Amniotic epithelial cell (primary cell): ENCODE measurements around the gene FOXI1.
A peak's percentile ranks its signal among the peaks of the same experiment; 100 is the strongest.
"Not testable (repeated sequence)": the region's sequence is repeated elsewhere in the genome, so short reads cannot be mapped to it uniquely, and the experiment has no call there.

ENCODE experiments used
- DNase-seq: peaks from one replicate; pipeline ENCODE4 v3.0.0-alpha.2; 2010; ENCODE audit warnings: low read depth

FOXI1 gene

DNA sequence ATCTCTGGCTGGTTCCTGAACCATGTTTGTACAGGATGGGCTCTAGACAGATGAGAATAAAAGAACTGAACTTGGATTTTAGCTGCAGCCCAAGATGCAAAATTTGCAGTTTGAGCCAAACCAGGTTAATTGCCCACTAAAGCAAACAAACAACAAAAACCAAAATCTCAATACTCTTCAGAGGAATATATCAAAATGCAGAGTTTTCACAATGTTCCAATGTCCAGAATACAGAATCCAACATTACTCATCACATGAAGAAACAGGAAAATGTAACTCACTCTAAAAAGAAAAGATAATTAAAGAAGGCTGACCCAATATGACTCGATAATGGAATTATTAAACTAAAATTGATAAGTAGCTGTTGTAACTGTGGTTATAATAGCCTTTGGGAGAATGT, 20.4 kb downstream of the FOXI1 start:
- no peak for DNase-seq

DNA sequence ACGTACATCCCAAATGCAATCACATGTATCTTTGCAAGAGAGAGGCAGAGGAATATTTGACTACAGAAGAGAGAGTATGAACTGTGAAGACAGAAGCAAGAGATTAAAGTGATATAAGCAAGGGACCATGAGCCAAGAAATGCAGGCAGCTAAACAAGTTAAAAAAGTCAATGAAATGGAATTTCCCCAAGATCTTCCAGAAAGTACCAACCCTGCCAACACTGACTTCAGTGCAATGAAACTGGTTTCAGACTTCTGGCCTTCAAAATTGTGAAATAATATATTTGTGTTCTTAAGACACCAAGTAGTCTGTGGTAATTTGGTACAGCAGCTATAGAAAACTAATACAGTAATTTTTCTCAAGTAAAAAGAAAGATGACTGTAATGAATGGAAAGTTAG, 20.9 kb downstream of the FOXI1 start:
- no peak for DNase-seq

DNA sequence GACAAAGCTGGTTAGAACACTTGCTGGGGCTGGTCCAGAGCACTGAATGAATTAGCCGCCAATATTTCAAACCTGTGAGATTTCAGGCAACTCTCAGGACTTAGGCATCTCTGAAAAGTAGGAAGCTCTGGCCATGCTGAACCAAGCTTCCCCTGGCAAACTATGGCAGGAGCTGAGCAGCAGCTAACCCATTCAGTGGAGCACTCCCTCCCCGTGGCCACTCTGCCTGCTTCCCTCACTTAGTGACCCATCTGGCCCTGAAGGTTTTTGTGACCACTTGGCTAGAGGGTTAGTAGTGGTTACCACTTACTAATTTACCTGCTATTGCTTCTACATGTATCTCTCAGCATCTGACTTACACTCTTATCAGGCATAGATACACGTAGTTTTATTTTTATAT, 25.5 kb downstream of the FOXI1 start:
- DNase-seq: no peak

DNA sequence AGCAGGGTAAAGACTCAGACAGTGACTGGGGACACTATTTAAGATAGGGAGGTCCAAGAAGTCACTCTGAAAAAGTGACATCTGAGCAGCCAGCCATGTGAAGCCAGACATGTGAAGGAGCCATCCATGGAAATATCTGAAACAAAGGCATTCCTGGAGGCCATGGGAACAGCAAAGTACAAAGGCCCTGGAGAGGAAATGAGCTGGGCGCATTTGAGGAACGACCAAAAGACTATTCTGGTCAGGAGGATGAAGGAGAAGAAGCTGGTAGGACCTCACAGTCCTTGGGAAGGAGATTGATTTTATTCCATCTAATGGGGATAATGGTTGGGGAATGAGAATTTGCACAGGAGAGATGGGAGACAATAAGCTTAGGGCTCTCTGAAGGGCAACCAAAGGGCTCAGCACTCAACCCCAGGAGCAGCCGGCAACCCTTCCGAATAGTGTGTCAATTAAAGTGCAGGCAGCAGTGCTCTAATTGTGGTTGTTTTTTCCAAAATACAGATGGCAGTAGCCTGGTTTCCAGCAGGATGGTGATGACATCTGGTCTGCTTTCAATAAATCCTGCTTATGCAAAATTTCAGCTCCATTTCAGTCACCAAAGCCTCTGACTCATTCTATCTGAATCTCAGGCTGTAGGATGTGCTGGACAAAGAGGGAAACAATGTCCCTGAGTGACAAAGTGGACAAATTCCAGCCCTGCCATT, 26.7 kb downstream of the FOXI1 start:
- DNase-seq: peak; percentile 42

DNA sequence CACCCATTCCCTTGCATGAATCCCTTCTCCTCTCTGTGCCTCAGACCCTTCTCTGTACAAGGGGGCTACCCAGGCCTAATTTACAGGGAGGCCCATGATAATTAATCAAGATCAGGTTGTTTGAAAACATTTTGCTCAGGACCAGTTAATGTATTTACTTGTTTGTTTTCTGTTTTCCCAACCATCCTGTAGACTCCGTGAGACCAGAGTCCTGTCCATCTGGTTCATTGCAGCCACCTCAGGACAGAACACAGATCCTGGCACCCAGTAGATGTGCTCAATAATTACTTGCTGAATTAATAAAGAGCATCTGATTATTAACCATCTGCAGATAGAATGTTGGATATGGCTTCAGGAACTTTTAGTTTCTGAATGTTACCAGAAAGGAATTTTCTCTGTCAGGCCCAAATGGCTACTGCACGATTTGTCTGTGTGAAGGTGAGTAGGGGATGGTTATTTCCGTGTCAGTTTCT, 27.3 kb downstream of the FOXI1 start:
- no peak for DNase-seq

DNA sequence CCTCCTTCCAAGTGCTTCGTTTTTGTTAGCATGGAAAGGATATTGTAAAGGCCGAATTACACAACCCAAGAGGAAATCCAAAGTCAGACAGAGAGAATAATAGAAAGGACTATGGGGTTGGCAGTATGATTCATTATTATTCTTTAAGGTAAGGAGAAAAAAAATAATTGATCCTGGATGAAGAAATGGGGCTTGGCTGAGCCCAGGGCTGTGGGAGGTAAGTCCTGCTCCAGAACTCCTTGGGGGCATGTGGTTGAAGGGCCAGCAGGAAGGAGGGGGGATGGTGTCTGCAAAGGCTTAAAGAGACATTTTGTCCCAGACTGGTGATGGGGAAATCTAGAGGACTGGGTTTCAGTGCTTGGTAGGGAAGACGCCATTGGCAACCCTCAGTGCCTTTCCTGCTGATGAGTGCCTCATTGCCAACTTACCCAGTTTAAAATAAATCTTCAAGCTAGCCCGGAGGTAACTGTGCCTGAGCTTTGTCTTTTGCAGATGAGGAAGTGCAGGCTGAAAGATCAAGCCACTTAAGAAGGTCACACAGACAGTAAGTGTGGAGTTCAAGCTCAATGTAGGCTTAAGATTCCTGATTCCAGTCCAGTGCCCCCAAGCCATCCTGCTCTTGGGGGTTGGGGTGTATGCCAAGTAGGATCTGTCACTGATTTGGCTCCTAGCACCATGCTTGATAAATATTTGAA, 30.2 kb downstream of the FOXI1 start:
- DNase-seq: no peak

DNA sequence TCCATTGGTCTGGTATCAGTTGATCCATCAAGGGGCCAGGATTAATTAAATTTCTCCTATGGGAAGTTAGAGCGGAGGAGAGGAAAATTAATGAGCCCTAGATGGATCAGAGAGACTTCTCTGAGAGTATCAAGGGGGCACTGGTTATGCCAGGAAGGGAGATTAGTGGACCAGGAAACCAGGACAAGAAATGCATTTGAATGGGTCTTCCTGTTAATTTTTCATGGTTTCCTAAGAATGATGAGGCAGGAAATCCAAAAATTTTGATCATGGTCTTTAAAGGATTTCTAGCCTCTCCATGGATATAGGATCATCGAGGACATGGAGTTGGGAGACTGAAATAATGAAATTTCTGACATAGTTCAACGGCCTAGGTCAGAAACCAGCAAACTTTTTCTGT, 30.8 kb downstream of the FOXI1 start:
- no peak for DNase-seq

DNA sequence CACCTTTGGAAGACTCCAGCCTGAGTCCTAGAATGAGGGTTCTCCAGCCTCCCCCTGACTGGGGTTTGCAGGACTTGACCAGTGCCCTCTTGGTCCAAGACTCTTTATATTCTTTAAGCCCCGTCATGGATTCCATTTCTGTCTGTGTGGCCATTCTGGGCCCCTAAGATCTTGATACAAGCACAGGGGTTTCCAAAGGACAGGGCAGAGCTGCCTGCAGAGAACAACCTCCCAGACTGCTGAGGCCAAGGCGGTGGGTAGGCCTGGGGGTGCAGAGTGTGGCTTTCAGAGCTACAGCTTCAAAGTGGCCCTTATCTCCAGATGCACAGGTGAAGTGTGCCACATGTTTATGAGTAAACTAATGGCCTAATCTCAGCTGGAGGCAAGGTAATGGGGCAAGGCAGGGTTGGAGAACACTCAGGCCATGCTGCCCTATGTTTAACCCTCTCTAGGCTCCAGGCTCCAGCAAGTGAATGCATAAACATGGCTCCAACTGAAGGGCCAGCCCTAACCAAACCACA, 32.1 kb downstream of the FOXI1 start:
- DNase-seq: no peak

DNA sequence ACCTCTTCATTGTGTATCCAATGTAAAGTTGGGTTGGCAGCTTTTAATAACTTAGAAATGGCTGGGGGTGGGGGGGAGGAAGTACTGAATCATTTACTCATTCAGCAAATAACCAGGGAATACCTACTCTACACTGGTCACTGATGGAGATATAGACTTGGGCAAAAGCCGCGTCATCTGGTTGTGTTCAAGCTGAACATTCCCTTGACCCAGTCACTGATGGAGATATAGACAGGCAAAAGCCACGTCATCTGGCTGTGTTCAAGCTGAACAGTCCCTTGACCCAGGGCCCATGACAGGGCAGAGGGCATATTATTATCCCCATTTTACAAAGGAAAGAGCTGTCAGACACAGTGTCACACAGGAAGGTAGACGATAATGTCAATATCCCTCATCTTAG, 32.6 kb downstream of the FOXI1 start:
- DNase-seq: no peak

DNA sequence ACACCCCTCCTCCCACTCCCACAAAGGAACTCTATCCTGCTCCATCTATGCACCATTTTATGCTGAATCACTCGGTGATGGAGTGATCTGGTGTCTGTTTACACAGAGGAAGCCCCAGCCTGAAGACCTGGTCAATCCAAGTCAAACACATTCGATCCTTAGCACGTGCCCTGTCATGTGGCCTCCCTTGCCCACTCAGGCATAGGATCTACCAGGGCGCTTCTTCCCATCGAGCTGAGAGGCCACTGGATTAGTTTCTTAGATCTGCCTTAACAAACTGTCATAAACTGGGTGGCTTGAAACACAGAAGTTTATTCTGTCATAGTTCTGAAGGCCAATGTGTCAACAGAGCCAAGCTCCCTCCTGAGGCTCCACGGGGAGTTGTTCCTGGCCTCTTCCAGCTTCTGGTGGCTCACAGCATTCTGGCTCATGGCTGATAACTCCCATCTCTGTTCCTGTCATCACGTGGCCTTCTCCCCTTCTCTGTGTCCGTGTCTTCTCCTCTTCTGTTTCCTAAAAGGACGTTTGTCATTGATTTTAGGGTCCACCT, 34.2 kb downstream of the FOXI1 start:
- DNase-seq: no peak

DNA sequence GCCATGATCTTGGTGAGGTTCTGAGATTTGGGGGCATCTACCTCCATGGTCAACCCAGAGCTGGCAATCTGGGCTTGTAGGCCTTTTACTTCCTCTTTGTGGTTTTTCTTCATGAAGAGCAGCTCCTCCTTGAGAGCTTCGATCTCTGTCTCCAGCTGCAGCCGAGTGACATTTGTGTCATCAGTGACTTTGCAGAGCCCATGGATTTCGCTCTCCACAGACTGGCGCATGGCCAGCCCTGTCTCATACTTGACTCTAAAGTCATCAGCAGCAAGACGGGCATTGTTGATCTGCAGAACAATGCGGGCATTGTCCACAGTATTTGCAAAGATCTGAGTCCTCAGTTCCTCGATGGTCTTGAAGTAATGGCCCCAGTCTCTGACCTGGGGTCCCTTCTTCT, 35.5 kb downstream of the FOXI1 start:
- not testable (repeated sequence) for DNase-seq

DNA sequence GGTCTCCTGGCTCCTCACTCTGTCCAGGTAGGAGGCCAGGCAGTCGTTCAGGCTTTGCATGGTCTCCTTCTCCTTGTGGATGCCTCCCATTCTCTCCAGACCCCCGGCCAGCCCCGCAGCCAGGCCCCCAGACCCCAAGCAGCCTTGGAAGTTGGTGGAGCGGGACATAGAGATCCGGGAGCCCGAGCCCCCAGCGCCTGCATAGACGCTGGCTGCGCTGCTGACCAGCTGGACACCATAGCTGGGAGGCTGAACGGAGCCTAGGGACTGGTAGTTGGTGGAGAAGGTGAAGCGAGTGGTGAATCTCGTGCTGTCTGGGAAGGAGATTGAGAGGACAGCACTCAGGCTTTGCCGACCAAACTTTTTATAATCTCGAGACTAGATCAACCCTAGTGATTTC, 35.9 kb downstream of the FOXI1 start:
- DNase-seq: no peak

DNA sequence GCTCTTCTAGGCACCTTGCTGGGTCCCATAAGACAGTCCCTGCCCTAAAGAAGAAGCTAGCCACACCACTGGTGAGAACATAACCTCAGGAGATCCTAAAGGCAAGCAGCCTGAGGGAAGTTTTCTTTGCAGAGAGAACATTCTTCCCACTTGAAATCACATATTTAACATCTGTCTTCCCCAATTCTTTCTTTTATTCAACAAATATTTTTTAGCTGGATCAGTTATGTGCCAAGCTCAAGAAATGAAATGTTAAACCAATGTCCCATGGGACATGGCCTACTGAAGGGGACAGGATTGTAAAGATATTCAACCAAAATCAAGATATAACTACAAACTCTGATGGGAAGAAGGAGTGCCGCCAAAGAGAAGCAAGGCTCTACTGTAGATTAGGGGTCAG, 36.5 kb downstream of the FOXI1 start:
- no peak for DNase-seq

DNA sequence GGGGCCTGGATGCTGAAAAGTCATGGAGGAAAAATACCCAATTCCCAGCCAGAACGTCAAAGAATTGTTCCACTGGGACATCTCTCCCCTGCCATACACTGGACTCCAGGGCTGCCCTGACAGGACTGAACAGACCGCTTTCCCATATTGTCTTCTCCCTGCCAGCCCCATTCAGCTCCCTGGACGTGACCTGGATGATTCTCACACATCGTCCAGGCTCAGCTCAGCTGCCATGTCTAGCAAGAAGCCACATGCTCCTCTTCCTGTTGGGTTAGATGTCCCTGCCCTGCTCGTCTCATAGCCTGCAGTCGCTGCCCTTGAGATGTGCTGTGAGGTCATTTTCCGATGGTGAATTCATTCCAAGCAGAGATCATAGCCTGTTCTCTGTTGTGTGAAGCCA, 37.4 kb downstream of the FOXI1 start:
- DNase-seq: no peak

DNA sequence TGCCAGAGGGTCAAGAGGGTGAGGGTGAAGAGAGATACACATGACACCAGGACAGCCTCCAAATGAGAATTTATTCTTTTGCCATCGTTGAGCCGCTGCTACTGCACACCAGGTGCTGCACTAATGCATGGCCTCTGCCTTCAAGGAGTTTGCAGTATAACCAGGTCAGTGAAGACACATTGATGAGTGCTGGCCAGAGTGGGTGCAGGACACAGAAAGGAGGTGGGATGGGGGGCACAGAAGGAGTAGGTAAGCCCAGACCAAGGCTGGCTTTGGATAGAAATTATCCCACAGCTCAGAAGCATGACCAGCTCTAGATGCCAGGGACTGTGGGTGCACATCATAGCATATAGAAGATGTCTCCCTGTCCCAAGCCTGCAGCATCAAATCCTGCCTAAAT, 38.0 kb downstream of the FOXI1 start:
- no peak for DNase-seq

DNA sequence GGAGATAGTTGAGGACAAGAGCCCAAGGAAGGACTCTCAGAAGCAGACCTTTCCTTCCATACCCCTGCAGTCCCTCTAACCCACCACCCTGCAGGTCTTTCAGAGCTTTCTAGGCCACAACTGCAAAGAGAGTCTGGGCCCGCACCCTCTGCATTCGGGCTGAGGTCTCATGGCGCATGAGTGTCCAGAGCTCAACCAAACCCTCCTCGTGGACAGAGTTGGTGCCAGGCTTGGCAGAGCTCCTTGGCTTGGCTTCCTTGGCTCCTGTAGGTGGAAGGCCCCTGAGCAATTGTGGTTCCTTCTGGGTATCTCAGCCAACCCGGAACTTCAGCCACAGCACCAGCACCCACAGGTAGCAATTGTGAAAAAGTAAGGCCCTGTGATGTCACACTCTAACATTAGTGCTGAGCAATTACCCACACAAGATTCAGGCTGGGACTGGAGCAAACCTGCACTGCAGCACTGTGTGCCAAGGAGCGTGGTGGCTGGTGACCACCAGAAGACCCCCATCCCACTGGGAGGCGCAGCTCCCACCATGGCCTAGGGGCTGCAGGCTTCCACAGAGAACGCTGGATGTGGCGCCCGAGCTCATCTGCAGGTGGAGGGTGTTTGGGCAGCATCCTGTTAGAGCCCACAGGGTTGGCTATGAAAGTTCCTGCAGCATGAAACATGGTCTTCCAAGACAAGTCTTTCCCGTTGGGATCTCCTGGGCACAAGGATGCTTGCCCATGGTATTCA, 38.8 kb downstream of the FOXI1 start:
- DNase-seq: no peak

DNA sequence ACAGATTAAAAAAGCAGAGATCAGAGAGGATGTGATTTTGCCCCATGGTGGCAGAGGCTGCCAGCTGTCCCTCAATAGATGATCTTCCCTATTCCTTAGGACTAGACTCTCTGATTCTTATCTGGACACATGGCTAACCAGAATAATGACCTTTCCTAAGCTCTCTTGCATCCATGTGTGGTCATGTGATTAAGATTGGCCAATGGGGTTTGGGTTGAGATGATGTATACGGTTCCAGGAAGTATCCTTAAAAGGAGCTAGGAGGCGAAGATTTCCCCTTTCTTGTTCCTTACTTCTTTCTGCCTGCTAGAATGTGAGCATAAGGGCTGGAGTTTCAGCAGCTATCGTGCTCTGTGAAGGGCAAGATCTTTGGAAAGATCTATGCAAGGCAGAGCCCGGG, 39.8 kb downstream of the FOXI1 start:
- peak; percentile 6 for DNase-seq

DNA sequence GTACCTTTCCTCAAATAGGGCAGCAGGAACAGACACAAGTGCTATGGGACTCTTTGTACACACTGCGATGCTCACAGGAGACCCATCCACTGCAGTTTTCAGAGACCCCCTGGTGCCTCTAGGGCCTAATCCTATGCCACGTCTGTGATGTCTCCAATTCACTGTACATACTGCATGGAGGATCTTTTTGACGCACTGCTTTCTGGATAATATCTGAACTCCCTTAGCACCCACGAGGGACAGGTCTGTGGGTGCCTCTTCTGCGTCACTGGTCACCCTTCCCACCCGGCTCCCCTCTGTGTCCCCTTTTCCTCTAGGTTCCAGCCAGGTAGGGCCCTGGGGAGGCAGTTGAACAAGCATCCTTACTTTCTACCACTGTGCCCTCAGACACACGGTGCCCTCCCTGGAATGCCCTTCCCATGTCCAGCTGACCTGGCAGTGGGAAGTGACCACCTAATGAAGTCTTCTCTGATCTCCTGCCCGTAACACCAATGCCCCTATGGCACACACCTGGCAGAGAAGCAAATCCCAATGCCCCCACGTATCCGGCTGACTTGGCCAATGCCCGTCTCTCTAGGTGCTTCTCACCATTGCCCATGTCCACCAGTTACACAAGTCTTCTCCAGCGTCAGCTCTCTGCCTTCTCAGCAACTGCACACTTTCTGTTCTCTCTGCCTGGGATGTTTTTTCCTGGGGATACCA, 41.5 kb downstream of the FOXI1 start:
- DNase-seq: no peak

DNA sequence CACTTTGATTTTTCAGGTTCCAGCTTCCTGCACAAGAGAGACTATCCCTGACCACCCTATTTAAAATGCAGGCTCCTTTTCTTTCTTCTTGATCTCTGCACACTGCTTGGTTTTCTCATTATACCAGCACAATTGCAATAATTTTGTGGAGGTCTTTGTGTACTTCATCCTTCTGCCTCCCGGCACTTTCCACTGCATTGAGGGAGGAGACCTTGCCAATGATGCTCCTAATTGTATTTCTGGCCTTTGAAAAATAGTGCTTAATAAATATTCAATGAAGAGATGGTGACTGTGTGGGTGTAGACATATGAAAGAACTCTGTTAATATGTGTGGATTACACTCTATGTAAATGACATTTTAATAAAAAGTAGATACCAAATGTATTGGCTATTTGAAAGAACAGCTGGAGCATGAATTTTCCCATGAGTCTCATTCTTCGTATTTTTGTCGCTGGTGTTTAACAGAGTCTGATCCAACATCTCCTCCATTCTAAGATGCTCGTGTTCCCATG, 42.1 kb downstream of the FOXI1 start:
- DNase-seq: no peak

DNA sequence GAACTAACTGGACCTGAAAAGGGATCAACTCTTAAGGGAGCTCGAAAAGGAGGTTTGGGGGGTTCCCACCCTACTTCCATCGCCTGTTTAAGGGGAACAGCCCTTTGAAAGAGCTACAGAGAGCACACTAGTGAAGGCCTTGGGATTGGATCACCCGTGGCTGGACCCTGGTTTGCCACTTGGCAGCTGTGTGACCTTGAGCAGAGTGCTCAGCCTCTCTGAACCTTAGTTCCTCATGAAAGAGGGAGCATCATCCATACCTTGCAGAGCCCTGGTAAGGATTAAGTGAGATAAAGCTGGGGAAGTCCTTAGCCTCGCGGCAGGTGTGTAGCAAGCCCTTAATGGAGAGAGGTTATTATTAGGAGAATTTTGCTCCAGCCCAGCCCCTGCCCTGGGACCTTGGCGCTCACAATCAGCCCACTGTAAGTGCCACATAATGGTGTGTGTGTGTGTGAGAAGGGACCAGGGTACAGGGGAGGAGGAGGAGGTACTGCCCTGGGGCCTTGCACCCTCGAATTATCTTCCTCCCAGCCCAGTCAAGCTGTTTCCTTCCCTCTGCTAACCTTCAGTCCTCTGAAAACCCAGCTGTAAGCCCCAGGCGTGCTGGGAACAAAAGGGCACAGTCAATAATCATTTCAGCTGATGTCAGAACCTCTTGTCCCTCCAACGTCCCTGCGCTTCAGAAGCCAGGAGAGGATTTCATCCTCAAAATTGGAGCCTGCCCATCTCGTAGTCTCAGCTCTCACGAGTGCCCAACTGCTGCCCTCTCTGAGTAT, 42.9 kb downstream of the FOXI1 start:
- DNase-seq: no peak

DNA sequence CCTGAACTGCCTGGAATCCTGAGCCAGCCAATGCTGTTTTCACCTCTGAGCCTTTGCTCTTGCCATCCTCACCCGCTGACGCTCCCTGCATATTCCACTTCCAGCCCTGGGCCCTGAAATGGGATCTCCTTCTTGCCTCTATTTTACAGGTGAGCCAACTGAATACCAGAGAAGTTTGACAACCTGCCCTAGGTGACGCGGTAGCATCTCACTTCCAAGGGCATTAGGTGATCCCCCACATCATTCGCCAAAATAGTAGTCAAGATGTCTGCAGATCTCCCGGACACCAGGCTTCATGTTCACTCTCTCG, 43.5 kb downstream of the FOXI1 start:
- DNase-seq: no peak
